ENCODE data around the gene TACR1. TPM values are rescaled to one million over a fixed set of nuclear protein-coding genes. Genes with fewer than 3 reads are reported as not detected.

TACR1 gene
- total and polyA plus RNA-seq, 2 experiments from 2014 or later, result 3.5 to 7.3 TPM

DNA sequence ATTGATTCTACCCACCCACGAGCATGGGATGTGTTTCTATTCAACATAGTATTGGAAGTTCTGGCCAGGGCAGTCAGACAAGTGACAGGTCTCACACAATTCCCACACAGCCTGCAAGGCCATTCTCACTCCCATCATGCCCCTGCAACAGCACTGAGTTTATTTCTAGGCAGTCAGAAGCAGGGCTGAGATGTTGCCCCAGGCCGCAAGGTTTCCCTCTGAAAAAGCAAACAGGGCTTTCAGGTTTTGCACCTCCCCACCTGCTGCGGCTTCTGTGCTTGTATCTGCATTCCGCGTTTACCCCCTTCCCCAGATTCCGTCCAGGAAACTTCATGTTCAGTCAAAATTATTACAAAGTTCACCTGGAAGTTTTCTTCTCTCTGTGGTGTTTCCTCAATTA is 9.4 kb upstream of the TACR1 start (continued):
- TF ChIP-seq, protein P1, sequence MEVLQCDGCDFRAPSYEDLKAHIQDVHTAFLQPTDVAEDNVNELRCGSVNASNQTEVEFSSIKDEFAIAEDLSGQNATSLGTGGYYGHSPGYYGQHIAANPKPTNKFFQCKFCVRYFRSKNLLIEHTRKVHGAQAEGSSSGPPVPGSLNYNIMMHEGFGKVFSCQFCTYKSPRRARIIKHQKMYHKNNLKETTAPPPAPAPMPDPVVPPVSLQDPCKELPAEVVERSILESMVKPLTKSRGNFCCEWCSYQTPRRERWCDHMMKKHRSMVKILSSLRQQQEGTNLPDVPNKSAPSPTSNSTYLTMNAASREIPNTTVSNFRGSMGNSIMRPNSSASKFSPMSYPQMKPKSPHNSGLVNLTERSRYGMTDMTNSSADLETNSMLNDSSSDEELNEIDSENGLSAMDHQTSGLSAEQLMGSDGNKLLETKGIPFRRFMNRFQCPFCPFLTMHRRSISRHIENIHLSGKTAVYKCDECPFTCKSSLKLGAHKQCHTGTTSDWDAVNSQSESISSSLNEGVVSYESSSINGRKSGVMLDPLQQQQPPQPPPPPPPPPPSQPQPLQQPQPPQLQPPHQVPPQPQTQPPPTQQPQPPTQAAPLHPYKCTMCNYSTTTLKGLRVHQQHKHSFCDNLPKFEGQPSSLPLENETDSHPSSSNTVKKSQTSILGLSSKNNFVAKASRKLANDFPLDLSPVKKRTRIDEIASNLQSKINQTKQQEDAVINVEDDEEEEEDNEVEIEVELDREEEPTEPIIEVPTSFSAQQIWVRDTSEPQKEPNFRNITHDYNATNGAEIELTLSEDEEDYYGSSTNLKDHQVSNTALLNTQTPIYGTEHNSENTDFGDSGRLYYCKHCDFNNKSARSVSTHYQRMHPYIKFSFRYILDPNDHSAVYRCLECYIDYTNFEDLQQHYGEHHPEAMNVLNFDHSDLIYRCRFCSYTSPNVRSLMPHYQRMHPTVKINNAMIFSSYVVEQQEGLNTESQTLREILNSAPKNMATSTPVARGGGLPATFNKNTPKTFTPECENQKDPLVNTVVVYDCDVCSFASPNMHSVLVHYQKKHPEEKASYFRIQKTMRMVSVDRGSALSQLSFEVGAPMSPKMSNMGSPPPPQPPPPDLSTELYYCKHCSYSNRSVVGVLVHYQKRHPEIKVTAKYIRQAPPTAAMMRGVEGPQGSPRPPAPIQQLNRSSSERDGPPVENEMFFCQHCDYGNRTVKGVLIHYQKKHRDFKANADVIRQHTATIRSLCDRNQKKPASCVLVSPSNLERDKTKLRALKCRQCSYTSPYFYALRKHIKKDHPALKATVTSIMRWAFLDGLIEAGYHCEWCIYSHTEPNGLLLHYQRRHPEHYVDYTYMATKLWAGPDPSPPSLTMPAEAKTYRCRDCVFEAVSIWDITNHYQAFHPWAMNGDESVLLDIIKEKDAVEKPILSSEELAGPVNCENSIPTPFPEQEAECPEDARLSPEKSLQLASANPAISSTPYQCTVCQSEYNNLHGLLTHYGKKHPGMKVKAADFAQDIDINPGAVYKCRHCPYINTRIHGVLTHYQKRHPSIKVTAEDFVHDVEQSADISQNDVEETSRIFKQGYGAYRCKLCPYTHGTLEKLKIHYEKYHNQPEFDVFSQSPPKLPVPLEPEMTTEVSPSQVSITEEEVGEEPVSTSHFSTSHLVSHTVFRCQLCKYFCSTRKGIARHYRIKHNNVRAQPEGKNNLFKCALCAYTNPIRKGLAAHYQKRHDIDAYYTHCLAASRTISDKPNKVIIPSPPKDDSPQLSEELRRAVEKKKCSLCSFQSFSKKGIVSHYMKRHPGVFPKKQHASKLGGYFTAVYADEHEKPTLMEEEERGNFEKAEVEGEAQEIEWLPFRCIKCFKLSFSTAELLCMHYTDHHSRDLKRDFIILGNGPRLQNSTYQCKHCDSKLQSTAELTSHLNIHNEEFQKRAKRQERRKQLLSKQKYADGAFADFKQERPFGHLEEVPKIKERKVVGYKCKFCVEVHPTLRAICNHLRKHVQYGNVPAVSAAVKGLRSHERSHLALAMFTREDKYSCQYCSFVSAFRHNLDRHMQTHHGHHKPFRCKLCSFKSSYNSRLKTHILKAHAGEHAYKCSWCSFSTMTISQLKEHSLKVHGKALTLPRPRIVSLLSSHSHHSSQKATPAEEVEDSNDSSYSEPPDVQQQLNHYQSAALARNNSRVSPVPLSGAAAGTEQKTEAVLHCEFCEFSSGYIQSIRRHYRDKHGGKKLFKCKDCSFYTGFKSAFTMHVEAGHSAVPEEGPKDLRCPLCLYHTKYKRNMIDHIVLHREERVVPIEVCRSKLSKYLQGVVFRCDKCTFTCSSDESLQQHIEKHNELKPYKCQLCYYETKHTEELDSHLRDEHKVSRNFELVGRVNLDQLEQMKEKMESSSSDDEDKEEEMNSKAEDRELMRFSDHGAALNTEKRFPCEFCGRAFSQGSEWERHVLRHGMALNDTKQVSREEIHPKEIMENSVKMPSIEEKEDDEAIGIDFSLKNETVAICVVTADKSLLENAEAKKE (CRISPR knock-in tag; IDR thresholded peaks at IDR 0.05), result no peak

DNA sequence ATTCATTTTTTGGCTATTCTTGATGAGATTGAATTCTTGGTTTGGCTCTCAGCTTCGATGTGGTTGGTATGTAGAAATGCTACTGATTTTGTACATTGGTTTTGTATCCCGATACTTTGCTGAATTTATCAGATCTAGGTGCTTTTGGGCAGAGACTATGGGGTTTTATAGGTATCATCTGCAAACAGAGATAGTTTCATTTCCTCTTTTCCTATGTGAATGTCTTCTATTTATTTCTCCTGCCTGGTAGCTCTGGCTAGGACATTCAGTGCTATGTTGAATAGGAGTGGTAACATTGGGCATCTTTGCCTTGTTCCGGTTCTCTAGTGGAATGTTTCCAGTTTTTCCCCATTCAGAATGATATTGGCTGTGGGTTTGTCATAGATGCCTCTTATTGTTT is 5.5 kb upstream of the TACR1 start:
- H3K27me3 Mint-ChIP-seq (ENCODE audit: insufficient read depth, low read depth, poor library complexity), result peaks cover 20% of the 10 kb centered on the region
- DNase-seq (ENCODE audit: low spot score), result no peak

More for the DNA sequence above, 5.5 kb upstream of the TACR1 start:
- Histone ChIP-seq H3F3A (replicated peaks; ENCODE audit: low read depth) (peaks cover 4% of the 10 kb centered on the region; the same call in 1 of the 2 replicates), H3K9me2 (ENCODE audit: insufficient read depth) (no peaks in the 10 kb centered on the region), H3K4me3 (no peak overlapping the region), H3K4me2 (no peak overlapping the region), H3K36me3 (ENCODE audit: insufficient read depth) (no peaks in the 10 kb centered on the region), H2AFZ (no peak overlapping the region), H3K79me2 (replicated peaks; ENCODE audit: insufficient read depth) (no peaks in the 10 kb centered on the region), H4K20me1 (replicated peaks; ENCODE audit: insufficient read depth) (no peaks in the 10 kb centered on the region), H3K27ac (ENCODE audit: low read depth) (no peak overlapping the region), H3K27me3 (ENCODE audit: insufficient read depth) (peaks cover 31% of the 10 kb centered on the region), H3K4me1 (ENCODE audit: insufficient read depth) (peaks cover 15% of the 10 kb centered on the region; the same call in 1 of the 2 replicates)
- TF ChIP-seq ZNF114 (CRISPR knock-in tag; IDR thresholded peaks at IDR 0.05) (no peak), NANOG (IDR thresholded peaks at IDR 0.05; ENCODE audit: borderline replicate concordance) (no peak), EZH2 (IDR thresholded peaks at IDR 0.05; ENCODE audit: low read depth, unreplicated experiment) (no peak)
- TF ChIP-seq, protein P2, sequence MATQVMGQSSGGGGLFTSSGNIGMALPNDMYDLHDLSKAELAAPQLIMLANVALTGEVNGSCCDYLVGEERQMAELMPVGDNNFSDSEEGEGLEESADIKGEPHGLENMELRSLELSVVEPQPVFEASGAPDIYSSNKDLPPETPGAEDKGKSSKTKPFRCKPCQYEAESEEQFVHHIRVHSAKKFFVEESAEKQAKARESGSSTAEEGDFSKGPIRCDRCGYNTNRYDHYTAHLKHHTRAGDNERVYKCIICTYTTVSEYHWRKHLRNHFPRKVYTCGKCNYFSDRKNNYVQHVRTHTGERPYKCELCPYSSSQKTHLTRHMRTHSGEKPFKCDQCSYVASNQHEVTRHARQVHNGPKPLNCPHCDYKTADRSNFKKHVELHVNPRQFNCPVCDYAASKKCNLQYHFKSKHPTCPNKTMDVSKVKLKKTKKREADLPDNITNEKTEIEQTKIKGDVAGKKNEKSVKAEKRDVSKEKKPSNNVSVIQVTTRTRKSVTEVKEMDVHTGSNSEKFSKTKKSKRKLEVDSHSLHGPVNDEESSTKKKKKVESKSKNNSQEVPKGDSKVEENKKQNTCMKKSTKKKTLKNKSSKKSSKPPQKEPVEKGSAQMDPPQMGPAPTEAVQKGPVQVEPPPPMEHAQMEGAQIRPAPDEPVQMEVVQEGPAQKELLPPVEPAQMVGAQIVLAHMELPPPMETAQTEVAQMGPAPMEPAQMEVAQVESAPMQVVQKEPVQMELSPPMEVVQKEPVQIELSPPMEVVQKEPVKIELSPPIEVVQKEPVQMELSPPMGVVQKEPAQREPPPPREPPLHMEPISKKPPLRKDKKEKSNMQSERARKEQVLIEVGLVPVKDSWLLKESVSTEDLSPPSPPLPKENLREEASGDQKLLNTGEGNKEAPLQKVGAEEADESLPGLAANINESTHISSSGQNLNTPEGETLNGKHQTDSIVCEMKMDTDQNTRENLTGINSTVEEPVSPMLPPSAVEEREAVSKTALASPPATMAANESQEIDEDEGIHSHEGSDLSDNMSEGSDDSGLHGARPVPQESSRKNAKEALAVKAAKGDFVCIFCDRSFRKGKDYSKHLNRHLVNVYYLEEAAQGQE (IDR thresholded peaks at IDR 0.05; ENCODE audit: unreplicated experiment), result no peak
- Mint-ChIP-seq H3K36me3 (ENCODE audit: low read depth) (no peaks in the 10 kb centered on the region), H3K4me1 (peaks cover 15% of the 10 kb centered on the region), H3K4me3 (no peak overlapping the region), H3K27ac (no peak overlapping the region), H3K9me3 (no peaks in the 10 kb centered on the region)
- no peak for ATAC-seq

Measured in GM23338 (cell line).